Measurements from ENCODE around the gene FNDC3B.

- no peak for TF ChIP-seq CTCF (IDR thresholded peaks at IDR 0.05 in 8 of 11, conservative IDR thresholded peaks at IDR 0.05 in 3 of 11)
- TF ChIP-seq POLR2AphosphoS5 (IDR thresholded peaks at IDR 0.05), result no peak
- no peak for TF ChIP-seq POLR2A (IDR thresholded peaks at IDR 0.05)
Measured at GRCh38 chr3:172438186-172438585, 398.8 kb downstream of the FNDC3B start.
